A549 treated with GW870086 at 1 μM for 4 hours (cell line): ENCODE measurements around the gene PDGFRB. TPM values are rescaled to one million over a fixed set of nuclear protein-coding genes. Genes with fewer than 3 reads are reported as not detected.

Experiments used
- total RNA-seq: library from RNA; stranded (reverse); fragments of 200-300 nt; extraction: Qiagen RNA extraction; gene quantifications from 5 replicates; pipeline ENCODE4 v1.2.3, GENCODE V29; 2022; ENCODE audit warnings: low read depth

PDGFRB gene
- total RNA-seq, result 0.09 to 0.75 TPM (median 0.43 TPM) in 5 replicates

DNA sequence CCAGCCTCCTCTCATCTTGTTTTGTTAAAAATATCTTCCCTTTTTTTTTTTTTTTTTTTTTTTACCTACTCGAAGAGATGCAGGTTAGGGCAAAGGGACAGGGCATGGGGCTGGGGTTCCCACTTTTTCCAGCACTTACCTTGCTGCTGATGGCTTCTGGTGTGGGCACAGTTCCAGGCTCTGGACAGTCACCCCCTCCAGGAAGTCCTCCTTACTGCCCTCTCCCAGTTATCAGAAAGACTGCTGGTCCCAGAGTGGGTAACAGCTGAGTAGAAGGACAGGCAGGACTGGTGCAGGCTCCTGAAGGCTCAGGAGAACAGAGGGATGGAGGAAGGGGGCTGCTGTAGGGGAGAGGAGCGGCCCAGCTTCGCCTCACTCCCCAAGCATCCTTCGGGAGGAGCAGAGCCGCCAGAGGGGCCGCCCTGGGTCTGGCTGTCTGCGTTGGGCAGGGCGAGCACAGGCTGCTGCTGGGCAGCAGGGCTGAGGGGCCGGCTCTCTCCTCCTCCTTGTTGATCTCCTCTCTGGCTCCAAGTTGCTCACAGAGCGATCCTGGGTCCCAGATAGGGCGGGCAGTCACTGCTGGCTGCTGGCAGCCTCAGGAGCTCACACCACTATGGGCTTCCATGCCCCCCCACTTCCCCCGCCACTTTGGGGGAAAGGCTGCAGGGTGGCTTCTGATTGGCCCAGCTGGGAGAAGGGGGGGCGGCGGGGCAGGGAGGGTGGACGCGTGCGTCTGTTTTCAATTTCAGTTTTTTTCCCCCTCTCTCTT is at the start of gene PDGFRB:
PDGFRB (minus strand) TSS at position 588 of the 769 bp plus-strand sequence. CDS start 18,798 bp downstream, outside the sequence.

DNA sequence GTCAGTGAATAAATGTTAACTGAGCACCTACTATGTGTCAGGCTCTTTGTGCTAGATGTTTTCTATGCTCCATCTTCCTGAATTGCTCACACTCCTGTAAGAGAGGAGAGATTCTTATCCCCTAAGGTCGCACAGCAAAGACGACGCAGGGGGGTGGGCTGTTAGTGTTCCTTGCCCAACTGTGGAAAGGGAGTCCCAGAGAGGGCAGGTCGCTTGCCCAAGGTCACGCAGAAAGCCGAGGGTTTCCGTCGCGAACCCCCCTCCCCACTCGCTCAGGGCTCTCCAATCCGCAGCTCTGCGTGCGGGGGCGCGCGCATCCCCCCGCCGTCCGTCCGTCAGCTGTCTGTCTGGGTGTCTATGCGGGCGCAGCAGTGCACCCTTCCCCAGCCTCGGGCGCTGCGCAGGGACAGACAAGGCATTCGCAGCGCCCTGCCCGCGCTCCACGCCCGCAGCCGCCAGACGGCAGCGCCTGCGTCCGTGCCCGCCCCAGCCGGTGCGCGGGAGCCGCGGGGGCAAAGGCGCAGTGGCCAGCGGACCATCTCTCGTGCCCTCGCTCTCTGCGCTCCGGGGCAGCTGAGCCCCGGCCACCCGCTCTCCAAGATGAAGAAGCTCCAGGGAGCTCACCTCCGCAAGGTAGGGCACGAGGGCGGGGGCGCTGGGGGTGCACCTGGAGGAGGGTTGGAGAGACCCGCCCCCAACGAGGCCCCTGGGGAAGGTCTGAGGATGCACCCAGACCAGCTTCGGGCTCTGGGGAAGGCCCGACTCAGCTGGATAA is 34.3 kb upstream of the PDGFRB start, which contains the start of gene SLC6A7:
SLC6A7 (plus strand) TSS at position 335 of the 775 bp plus-strand sequence; CDS start at position 601, 266 bp downstream.

DNA sequence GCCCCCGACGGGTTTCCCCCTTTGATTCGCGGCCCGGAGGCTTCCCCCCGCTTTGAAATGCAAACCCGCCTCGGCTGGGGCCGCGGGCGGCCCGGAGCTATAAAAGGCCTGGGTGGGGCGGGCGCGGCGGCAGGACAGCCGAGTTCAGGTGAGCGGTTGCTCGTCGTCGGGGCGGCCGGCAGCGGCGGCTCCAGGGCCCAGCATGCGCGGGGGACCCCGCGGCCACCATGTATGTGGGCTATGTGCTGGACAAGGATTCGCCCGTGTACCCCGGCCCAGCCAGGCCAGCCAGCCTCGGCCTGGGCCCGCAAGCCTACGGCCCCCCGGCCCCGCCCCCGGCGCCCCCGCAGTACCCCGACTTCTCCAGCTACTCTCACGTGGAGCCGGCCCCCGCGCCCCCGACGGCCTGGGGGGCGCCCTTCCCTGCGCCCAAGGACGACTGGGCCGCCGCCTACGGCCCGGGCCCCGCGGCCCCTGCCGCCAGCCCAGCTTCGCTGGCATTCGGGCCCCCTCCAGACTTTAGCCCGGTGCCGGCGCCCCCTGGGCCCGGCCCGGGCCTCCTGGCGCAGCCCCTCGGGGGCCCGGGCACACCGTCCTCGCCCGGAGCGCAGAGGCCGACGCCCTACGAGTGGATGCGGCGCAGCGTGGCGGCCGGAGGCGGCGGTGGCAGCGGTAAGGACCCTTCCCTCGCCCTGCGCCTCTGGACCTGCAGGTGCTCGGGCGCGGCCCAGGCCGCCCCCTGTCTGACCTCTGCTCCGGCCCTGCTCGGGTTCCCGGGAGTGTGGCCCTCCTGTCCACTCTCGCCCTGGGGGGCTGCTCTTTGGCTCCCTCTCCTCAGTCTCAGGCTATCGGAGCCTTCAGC is 11.2 kb upstream of the PDGFRB start, which contains the start of gene CDX1:
CDX1 (plus strand) TSS at position 129 of the 862 bp plus-strand sequence; CDS start at position 228, 99 bp downstream.

DNA sequence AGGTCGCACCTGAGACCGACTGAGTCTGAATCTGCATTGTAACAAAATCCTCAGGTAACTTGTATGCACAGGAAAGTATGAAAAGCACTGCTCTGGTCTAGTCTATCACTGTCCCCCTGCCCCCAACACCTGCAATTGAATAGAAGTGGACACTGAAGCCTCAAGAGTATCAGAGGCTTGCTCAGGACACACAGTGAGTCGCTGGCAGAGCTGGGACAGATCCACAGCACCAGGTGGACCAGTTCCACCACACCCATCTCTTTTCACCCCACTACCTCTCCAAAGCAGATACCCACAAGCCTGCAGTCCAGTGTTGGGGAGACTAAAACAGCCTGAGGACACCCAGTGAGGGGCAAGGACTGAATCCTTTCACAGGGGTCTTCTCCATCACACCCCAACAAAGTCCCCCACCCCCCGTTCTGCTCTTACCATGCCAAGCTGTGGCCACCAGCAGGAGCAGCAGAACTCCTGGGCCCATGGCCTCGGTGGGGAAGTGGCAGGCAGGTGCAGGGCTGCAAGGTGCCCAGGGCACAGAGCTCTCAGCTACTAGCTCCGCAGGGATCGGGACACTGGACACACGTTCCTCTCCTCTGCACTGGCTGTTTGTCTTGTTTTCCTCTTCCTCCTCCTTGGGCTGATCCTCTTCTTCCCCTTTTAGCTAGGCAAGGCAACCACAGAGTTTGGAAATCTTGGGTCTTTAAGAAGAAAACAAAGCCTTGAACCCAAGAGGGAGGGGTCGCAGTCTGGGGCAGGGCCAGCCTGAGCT is 69.5 kb downstream of the PDGFRB start, which contains the start of gene CSF1R:
CSF1R (minus strand) TSS at position 605 of the 766 bp plus-strand sequence; CDS start at position 478, 127 bp downstream.

Other genes starting within 250 kb of the PDGFRB start
- 0.09 to 0.28 TPM (median 0.23 TPM) in 5 replicates for gene PDE6A, start 211.1 kb downstream of the PDGFRB start, total RNA-seq
- gene SLC26A2, start 195.1 kb downstream of the PDGFRB start, total RNA-seq, result 34.5 to 56.7 TPM (median 50.3 TPM) in 5 replicates
- gene TIGD6, start 155.2 kb downstream of the PDGFRB start, total RNA-seq, result 5.0 to 6.0 TPM (median 5.2 TPM) in 5 replicates
- gene HMGXB3, start 155.1 kb downstream of the PDGFRB start, total RNA-seq, result 31.1 to 34.6 TPM (median 33.9 TPM) in 5 replicates
- gene CSF1R, start 69.3 kb downstream of the PDGFRB start, total RNA-seq, result 0.15 to 0.37 TPM (median 0.28 TPM) in 5 replicates
- gene CDX1, start 10.9 kb upstream of the PDGFRB start, total RNA-seq, result not detected in 5 replicates
- 0.03 to 0.05 TPM in 2 of 5 replicates, not detected in the others for gene SLC6A7, start 34.2 kb upstream of the PDGFRB start, total RNA-seq
- gene CAMK2A, start 133.9 kb upstream of the PDGFRB start, total RNA-seq, result 0.64 to 0.97 TPM (median 0.89 TPM) in 5 replicates
- 28.6 to 39.5 TPM (median 34.0 TPM) in 5 replicates for gene ARSI, start 147.1 kb upstream of the PDGFRB start, total RNA-seq
- 62.5 to 82.0 TPM (median 74.3 TPM) in 5 replicates for gene TCOF1, start 201.9 kb upstream of the PDGFRB start, total RNA-seq